Measurements from ENCODE around the gene SPARCL1.

- TF ChIP-seq, protein P1, sequence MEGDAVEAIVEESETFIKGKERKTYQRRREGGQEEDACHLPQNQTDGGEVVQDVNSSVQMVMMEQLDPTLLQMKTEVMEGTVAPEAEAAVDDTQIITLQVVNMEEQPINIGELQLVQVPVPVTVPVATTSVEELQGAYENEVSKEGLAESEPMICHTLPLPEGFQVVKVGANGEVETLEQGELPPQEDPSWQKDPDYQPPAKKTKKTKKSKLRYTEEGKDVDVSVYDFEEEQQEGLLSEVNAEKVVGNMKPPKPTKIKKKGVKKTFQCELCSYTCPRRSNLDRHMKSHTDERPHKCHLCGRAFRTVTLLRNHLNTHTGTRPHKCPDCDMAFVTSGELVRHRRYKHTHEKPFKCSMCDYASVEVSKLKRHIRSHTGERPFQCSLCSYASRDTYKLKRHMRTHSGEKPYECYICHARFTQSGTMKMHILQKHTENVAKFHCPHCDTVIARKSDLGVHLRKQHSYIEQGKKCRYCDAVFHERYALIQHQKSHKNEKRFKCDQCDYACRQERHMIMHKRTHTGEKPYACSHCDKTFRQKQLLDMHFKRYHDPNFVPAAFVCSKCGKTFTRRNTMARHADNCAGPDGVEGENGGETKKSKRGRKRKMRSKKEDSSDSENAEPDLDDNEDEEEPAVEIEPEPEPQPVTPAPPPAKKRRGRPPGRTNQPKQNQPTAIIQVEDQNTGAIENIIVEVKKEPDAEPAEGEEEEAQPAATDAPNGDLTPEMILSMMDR (IDR thresholded peaks at IDR 0.05; ENCODE audit: insufficient read depth, low read length, poor library complexity, severe bottlenecking): no peak
- no peak for TF ChIP-seq EZH2phosphoT487 (conservative IDR thresholded peaks at IDR 0.05; ENCODE audit: low read length)
Observed at GRCh38 chr4:87517621-87518020, 11.6 kb downstream of the SPARCL1 start.

Measured in SU-DHL-6 (cell line).